Kidney epithelial cell (primary cell): ENCODE data around the gene PRLR. TPM values are rescaled to one million over a fixed set of nuclear protein-coding genes. Genes with fewer than 3 reads are reported as not detected.

ENCODE experiments used
- DNase-seq: peaks from one replicate; pipeline ENCODE4 v3.0.0-alpha.2; 2010; ENCODE audit warnings: low read depth
- H3K27me3 ChIP-seq: 2 replicates; pipeline ENCODE4 v1.6.0; 2011; ENCODE audit warnings: low read length; ENCODE audit not compliant: control insufficient read depth, insufficient read depth
- H3K36me3 ChIP-seq: 2 replicates; pipeline ENCODE4 v1.5.1; 2011; ENCODE audit warnings: low read length; ENCODE audit not compliant: control insufficient read depth, insufficient read depth
- H3K4me3 ChIP-seq: 2 replicates; pipeline ENCODE4 v1.5.1; 2011; ENCODE audit warnings: low read depth, mild to moderate bottlenecking, control low read depth, low read length
- total RNA-seq: library from RNA; depleted of rRNA; stranded (reverse); fragments of >200 nt; gene quantifications from 2 replicates; pipeline ENCODE4 v1.2.3, GENCODE V29; 2015
- TF ChIP-seq, protein P1 (sequence below): IDR thresholded peaks from 2 replicates; pipeline ENCODE4 v1.5.1; 2011; ENCODE audit warnings: mild to moderate bottlenecking, moderate library complexity, low read length, control low read depth, inconsistent platforms; ENCODE audit not compliant: insufficient read depth, poor library complexity, severe bottlenecking

The PRLR gene
- total RNA-seq, 1 donor from 2014 or later, result 3.8 TPM

DNA sequence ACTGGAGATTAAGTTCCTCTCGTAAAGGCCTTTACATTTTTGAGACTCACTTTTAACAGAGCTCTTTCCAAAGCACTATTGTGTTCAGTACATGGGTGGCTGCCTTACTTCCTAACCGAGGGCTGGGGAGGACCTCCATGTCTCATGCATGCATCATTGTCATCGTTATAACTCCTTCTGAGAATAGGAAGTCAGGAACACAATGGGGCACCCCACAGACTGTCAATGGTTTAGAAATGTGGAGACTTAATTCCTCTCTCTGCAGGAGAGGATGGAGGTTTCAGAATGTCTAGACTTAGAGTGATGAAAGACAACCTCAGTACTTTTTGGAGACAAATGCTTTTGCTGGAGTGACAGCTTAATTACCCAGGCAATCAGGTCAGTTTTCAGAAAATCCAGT, 83.9 kb downstream of the PRLR start:
- DNase-seq, result no peak
- H3K4me3 ChIP-seq, result no peak overlapping the region
- no peaks in the 10 kb centered on the region for H3K27me3 ChIP-seq
- TF ChIP-seq, protein P1, sequence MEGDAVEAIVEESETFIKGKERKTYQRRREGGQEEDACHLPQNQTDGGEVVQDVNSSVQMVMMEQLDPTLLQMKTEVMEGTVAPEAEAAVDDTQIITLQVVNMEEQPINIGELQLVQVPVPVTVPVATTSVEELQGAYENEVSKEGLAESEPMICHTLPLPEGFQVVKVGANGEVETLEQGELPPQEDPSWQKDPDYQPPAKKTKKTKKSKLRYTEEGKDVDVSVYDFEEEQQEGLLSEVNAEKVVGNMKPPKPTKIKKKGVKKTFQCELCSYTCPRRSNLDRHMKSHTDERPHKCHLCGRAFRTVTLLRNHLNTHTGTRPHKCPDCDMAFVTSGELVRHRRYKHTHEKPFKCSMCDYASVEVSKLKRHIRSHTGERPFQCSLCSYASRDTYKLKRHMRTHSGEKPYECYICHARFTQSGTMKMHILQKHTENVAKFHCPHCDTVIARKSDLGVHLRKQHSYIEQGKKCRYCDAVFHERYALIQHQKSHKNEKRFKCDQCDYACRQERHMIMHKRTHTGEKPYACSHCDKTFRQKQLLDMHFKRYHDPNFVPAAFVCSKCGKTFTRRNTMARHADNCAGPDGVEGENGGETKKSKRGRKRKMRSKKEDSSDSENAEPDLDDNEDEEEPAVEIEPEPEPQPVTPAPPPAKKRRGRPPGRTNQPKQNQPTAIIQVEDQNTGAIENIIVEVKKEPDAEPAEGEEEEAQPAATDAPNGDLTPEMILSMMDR, result no peak
- no peaks in the 10 kb centered on the region for H3K36me3 ChIP-seq

DNA sequence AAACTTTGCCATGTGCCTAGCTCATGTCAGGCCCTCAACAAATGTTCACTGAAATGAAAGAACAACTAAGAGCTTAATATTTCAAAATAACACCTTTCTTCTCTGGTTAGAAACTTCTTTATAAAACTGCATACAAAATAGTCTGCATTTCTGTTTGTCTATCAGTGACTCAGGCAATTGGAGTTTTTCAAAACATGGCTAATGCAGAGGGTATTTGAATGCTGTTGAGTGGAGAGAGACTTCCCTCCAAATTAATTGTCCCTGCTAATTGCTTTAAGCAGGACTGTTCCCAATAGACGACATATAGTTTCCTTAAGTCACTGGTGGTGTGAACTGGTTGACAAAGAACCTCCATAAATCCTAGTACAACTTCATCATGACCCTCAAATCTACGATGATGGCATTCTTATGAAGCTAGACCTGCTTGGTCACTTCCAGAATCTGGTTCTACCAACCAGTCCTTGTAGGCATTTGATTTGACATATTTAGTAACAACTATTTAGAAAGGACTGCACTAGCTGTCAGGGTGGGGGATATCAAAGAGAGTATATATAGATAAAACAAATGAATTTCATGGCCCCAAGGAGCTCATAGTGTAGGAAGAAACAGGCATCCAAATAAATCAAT, 84.5 kb downstream of the PRLR start:
- Histone ChIP-seq H3K4me3 (no peak overlapping the region), H3K36me3 (no peaks in the 10 kb centered on the region), H3K27me3 (no peaks in the 10 kb centered on the region)
- TF ChIP-seq, protein P1, result no peak
- DNase-seq, result no peak

DNA sequence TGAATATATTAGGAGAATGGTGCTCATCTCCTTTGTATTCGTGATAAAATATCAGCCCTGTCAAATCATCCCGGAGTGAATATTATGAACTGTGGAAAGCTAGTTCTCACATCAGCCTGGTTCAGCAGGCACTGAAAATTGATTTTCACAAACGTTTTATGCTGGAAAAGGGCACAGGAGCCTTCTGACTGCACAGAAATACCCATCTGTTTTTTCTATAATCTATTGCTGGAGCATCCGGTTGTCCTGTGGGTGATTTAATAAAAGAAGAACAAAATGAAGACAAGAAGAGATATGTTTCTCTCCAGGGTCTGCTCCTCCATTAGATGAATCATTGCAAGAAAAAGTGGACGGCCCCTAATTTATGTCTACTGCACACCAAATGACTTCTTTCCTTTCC, 85.3 kb downstream of the PRLR start:
- Histone ChIP-seq H3K27me3 (no peaks in the 10 kb centered on the region), H3K4me3 (no peak overlapping the region), H3K36me3 (no peaks in the 10 kb centered on the region)
- TF ChIP-seq, protein P1, result no peak
- no peak for DNase-seq

DNA sequence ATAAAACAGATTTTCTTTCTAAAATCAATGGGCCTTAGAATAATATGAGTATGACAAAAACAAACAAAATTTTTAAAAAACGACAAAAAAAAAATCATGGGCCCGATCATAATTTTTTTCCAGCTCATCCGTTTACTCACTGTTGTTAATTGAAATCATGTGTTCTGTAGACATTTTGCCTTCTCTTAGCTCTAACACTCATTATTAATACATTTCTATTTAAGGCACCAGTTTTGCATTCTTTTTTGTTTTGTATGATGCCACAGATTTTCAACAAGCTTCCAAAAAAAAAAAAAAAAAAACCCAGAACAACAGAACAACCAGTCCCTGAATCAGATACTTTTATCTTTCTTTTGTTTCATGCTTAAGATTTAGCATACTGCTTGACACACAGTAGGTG, 86.4 kb downstream of the PRLR start:
- no peak for DNase-seq
- Histone ChIP-seq H3K4me3 (no peak overlapping the region), H3K36me3 (no peaks in the 10 kb centered on the region), H3K27me3 (no peaks in the 10 kb centered on the region)
- TF ChIP-seq, protein P1, result no peak

DNA sequence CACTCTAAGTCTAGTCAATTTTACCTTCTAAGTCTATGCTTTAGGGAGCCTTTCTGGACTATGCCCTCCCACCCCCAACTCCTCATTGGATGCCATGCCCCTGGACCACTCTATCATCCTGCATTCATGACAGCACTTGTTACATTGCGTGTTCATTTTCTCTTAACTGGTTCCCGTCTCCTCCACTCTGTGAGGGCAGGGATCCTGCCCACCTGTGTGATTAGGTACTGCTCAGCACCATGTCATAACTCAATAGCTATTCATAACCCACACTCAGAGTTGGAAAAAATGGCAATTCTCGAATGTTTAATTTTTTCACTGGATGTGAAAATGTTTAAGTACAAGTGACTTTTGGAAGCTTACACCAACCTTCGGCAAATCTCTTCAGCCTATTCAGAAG, 88.5 kb downstream of the PRLR start:
- Histone ChIP-seq H3K36me3 (no peaks in the 10 kb centered on the region), H3K4me3 (no peak overlapping the region), H3K27me3 (no peaks in the 10 kb centered on the region)
- DNase-seq, result no peak
- TF ChIP-seq, protein P1, result no peak

DNA sequence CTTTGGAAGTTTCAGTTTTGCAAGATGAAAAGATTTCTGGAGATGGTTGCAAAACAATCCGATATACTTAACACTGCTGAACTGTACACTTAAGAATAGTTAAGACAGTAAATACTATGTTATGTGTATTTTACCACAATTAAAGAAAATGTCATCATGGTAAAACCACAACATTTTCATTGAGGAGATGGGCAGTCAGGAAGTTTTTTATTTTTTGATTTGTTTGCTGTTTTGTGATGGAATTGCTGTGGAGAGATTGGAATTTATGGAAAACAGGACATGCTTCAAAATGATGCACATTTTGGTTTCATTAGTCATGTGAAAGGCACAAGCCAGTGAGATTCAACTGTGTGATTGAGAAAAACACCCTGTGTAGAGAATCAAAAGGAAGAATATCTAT, 92.1 kb downstream of the PRLR start:
- no peak for DNase-seq
- Histone ChIP-seq H3K4me3 (no peak overlapping the region), H3K27me3 (no peaks in the 10 kb centered on the region), H3K36me3 (no peaks in the 10 kb centered on the region)
- TF ChIP-seq, protein P1, result no peak
